ENCODE measurements around the gene MRS2. TPM values are rescaled to one million over a fixed set of nuclear protein-coding genes. Genes with fewer than 3 reads are reported as not detected.
A peak's percentile ranks its signal among the peaks of the same experiment; 100 is the strongest.
"Not testable (repeated sequence)": the region's sequence is repeated elsewhere in the genome, so short reads cannot be mapped to it uniquely, and the experiment has no call there.

The MRS2 gene
- total RNA-seq, 3 donors from 2014 or later = 20.3 to 34.0 (median 26.7) TPM

DNA sequence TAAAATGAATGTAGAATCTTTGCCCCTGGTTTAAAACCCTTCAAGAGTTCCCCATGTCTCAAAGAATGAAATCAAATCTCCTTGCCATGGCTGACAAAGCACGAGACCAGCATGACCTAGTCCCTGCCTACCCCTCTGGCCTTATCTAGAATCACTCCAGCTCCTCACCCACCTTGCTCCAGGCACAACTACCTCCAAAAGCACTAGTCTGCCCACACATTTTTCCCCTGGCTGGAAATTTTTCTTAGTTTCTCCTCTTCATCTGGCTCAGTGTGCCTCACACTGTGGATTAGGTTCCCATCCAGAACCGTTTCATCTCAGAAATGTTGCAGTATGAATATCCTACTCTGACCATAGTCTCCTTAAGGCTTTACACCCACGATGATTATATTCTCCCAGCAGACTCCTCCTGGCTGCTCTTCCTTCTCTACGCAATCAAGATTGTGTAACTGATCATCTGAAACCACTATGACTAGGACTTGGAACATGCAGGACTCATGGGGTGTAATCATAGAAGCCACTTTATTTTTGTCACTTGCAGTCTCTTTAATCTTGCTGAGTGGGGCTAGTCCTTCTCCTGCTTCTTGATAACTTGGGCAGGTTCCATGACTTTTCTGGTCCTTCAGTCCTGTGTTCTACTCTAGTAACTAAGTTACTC, 7.8 kb upstream of the MRS2 start:
- H3K4me1 ChIP-seq = no peaks in the 10 kb centered on the region
- no peaks in the 10 kb centered on the region for H3K27me3 ChIP-seq
- peaks cover 0 to 4% of the 10 kb centered on the region in 2 donors for H3K9me3 ChIP-seq
- TF ChIP-seq, protein P1, sequence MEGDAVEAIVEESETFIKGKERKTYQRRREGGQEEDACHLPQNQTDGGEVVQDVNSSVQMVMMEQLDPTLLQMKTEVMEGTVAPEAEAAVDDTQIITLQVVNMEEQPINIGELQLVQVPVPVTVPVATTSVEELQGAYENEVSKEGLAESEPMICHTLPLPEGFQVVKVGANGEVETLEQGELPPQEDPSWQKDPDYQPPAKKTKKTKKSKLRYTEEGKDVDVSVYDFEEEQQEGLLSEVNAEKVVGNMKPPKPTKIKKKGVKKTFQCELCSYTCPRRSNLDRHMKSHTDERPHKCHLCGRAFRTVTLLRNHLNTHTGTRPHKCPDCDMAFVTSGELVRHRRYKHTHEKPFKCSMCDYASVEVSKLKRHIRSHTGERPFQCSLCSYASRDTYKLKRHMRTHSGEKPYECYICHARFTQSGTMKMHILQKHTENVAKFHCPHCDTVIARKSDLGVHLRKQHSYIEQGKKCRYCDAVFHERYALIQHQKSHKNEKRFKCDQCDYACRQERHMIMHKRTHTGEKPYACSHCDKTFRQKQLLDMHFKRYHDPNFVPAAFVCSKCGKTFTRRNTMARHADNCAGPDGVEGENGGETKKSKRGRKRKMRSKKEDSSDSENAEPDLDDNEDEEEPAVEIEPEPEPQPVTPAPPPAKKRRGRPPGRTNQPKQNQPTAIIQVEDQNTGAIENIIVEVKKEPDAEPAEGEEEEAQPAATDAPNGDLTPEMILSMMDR (IDR thresholded peaks at IDR 0.05) = no peak
- TF ChIP-seq POLR2AphosphoS5 (IDR thresholded peaks at IDR 0.05) = no peak
- TF ChIP-seq POLR2A (IDR thresholded peaks at IDR 0.05) = no peak
- DNase-seq (ENCODE audit: low spot score in 2 of 2) = no peak
- no peaks in the 10 kb centered on the region for H3K36me3 ChIP-seq
- no peak overlapping the region for H3K4me3 ChIP-seq
- H3K27ac ChIP-seq = peak overlapping the region in 1 of 2 donors; percentile 73
- intact Hi-C loops (cut with DNase I; ENCODE audit: low total_unique reads) = no loop called here

DNA sequence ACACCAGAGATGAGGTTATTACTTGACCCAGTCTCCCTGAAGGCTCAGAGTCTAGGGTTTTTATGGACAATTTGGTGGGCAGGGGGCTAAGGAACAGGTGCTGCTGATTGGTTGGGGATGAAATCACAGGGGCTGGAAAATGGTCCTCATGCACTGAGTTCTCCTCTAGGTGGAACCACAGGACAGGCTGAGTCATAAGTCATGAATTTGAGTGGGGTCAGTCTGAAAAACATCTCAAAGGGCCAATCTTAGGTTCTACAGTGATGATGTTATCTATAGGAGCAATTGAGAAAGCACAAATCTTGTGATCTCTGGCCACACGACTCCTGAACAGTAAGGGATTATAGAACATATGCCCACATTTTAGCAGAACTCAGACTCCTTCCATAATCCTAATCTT, 5.9 kb upstream of the MRS2 start:
- Histone ChIP-seq H3K27me3 (no peaks in the 10 kb centered on the region), H3K4me1 (no peaks in the 10 kb centered on the region), H3K27ac (no peak overlapping the region), H3K36me3 (no peaks in the 10 kb centered on the region), H3K4me3 (no peak overlapping the region), H3K9me3 (peaks cover 0 to 4% of the 10 kb centered on the region in 2 donors)
- intact Hi-C loops (cut with DNase I; ENCODE audit: low total_unique reads) = no loop called here
- TF ChIP-seq, protein P1 (IDR thresholded peaks at IDR 0.05) = no peak
- TF ChIP-seq POLR2AphosphoS5 (IDR thresholded peaks at IDR 0.05) = no peak
- no peak for TF ChIP-seq POLR2A (IDR thresholded peaks at IDR 0.05)
- no peak for DNase-seq (ENCODE audit: low spot score in 2 of 2)

DNA sequence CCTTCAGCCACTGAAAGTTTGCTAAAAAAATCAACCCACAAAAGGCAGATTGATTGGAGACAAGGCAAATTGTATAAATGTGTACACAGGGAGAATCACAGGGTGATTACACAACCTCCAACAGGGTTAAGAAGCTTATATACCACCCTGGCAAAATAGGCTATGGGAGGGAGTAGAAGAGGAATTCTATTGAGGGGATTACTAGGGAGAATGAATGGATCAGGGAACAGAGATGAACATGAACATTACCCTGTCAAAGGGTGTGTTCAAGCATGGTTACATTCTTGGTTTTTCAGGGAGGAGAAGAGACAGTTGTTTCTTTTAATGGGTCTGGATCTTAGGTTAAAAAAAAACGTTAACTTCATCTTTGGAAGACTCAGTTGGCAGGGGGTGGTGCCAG, 5.1 kb upstream of the MRS2 start:
- no peaks in the 10 kb centered on the region for H3K27me3 ChIP-seq
- H3K4me1 ChIP-seq = no peaks in the 10 kb centered on the region
- intact Hi-C loops (cut with DNase I; ENCODE audit: low total_unique reads) = no loop called here
- TF ChIP-seq, protein P1 (IDR thresholded peaks at IDR 0.05) = no peak
- no peak for TF ChIP-seq POLR2AphosphoS5 (IDR thresholded peaks at IDR 0.05)
- no peak for TF ChIP-seq POLR2A (IDR thresholded peaks at IDR 0.05)
- H3K9me3 ChIP-seq = peaks cover 0 to 4% of the 10 kb centered on the region in 2 donors
- H3K36me3 ChIP-seq = no peaks in the 10 kb centered on the region
- no peak overlapping the region for H3K27ac ChIP-seq
- DNase-seq (ENCODE audit: low spot score in 2 of 2) = no peak
- no peak overlapping the region for H3K4me3 ChIP-seq

DNA sequence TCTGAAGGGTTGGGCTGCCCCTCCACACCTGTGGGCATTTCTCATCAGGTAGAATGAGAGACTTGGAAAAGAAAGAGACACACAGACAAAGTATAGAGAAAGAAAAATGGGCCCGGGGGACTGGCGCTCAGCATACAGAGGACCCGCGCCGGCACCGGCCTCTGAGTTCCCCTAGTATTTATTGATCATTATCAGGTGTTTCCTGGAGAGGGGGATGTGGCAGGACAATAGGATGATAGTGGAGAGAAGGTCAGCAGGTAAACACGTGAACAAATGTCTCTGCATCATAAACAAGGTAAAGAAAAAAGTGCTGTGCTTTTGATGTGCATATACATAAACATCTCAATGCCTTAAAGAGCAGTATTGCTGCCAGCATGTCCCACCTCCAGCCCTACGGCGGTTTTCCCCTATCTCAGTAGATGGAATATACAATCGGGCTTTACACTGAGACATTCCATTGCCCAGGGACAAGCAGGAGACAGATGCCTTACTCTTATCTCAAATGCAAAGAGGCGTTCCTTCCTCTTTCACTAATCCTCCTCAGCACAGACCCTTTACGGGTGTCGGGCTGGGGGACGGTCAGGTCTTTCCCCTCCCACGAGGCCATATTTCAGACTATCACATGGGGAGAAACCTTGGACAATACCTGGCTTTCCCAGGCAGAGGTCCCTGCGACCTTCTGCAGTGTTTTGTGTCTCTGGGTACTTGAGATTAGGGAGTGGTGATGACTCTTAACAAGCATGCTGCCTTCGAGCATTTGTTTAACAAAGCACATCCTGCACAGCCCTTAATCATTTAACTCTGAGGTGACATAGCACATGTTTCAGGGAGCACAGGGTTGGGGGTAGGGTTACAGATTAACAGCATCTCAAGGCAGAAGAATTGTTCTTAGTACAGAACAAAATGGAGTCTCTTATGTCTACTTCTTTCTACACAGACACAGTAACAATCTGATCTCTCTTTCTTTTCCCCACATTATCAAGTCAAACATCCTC, 2.4 kb upstream of the MRS2 start:
- H3K27ac ChIP-seq; H3K4me1 ChIP-seq; H3K4me3 ChIP-seq; DNase-seq (ENCODE audit: low spot score in 2 of 2); intact Hi-C loops (cut with DNase I; ENCODE audit: low total_unique reads); H3K9me3 ChIP-seq; H3K27me3 ChIP-seq; H3K36me3 ChIP-seq: not testable (repeated sequence)

DNA sequence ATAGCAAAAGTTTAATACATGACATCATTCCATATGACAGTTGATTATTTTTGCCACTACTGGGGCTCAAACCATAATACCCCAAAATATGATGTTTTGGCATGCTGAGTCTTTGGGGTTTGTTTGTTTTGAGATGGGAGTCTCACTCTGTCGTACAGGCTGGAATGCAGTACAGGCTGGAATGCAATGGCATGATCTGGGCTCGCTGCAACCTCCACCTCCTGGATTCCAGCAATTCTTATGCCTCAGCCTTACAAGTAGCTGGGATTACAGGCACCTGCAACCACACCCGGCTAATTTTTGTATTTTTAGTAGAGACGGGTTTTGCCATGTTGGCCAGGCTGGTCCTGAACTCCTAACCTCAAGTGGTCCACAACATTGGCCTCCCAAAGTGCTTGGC, 1.3 kb upstream of the MRS2 start:
- Histone ChIP-seq H3K36me3 (no peaks in the 10 kb centered on the region), H3K27me3 (no peaks in the 10 kb centered on the region), H3K4me3 (no peak overlapping the region), H3K4me1 (no peaks in the 10 kb centered on the region), H3K9me3 (peaks cover 0 to 2% of the 10 kb centered on the region in 2 donors), H3K27ac (no peak overlapping the region)
- TF ChIP-seq, protein P1 (IDR thresholded peaks at IDR 0.05) = no peak
- no peak for TF ChIP-seq POLR2AphosphoS5 (IDR thresholded peaks at IDR 0.05)
- no peak for TF ChIP-seq POLR2A (IDR thresholded peaks at IDR 0.05)
- intact Hi-C loops (cut with DNase I; ENCODE audit: low total_unique reads) = no loop called here
- DNase-seq (ENCODE audit: low spot score in 2 of 2) = no peak

Measured in breast epithelium (tissue), 4 donors.